NCI-H510A (cell line): ENCODE results near the gene PMM2.
"Not testable (repeated sequence)": the region's sequence is repeated elsewhere in the genome, so short reads cannot be mapped to it uniquely, and the experiment has no call there.

Experiments used
- DNase-seq: peaks from one replicate; lab custom pipeline; 2025; lab: John Stamatoyannopoulos, UW

The PMM2 gene

DNA sequence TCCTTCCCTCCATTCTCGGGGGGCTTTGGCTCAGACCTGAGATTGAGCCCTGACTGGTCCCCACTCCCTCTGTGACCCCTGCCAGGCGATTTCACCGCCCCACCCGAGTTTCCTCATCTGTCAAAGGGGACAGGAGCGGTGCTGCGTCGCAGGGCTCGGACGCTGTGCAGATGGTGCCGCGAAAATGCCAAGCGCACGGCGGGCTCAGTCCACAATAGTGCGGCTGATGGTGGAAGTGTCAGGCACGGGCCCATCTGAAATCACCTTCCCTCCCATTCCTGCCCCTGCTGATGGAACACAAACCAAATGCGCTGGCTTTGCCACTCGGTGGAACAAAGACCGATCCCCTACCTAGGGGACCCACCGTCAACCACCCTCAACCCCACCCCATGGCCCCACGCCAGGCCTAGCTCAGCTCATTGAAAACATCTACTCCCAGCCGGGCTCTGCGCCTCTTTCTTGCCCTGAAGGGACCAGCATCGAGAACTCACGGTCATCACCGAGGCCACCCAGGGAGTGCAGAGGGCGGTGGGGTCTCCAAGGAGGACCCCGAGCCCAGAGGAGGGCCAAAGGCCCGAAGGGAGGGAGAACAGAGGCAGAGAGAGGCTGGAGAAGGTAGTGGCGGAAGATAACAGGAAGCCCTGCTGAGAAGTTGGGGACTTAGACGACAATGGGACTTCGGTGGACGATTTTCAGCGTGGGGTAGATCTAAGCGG lies 69.7 kb downstream of the PMM2 start:
- DNase-seq = no peak

DNA sequence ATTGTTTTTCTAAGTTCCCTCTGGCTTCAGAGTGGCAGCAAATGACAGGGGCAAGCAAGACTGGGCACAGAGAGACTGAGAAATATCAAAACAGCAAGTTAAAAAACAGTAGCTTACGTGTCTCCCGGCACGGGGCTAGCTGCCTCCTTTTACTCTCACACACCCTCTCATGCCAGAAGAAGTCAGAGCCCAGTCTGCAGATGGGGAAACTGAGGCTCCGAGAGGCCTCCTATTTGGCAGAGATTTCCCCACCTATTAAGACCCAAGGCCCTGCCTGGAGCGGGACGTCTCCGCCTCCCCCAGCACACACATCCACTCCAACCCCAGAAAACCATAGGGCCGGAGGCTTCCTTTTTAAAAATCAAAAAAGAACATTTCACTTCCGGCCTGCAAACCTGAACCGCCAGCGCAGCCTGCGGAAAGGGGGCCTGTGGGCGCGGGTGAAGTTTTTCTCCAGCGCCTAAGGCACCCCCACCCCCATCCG lies 70.3 kb downstream of the PMM2 start:
- no peak for DNase-seq

DNA sequence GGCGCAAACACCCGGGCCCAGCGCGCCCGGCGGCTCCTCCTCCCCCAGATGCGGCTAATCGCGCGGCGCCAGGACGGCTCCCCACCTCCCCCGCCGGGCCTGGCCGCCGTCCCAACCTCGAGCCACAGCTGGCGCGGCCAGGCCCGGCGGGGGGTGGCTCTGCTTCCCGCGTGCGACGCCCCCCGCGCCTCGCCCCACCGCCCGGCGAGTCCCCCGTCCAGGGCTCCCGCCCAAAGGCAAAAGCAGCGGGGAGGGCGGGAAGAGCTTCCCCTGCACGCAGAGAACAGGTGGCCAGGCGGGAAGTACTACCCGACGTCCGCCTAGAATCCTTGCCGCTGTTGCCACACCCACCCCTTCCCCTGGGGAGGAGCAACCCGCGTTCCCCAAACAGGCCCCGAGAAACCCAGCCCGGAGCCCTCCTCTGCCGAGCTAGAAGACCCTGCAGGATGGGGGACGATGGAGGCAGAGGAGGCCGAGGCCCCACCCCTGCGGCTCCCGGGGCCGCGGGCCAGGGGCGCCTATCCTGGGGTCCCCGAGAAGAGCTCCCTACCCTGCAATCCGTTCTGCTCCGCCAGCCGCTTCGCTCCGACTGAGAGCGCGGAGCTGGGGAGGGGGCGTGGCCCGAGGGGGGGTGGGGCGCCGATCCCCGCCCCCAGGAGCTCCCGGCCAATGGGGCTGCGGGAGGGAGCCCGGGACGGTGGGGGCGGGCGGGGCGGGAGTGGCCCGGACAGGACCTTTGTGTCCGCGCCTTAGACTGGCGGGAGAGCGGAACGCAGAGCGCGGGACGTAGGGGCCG lies 71.0 kb downstream of the PMM2 start, which contains the start of gene CARHSP1:
CARHSP1 (minus strand) TSS at position 591 of the 796 bp plus-strand sequence. CDS start 9,678 bp downstream, outside the sequence.
- DNase-seq = peak; percentile 74

DNA sequence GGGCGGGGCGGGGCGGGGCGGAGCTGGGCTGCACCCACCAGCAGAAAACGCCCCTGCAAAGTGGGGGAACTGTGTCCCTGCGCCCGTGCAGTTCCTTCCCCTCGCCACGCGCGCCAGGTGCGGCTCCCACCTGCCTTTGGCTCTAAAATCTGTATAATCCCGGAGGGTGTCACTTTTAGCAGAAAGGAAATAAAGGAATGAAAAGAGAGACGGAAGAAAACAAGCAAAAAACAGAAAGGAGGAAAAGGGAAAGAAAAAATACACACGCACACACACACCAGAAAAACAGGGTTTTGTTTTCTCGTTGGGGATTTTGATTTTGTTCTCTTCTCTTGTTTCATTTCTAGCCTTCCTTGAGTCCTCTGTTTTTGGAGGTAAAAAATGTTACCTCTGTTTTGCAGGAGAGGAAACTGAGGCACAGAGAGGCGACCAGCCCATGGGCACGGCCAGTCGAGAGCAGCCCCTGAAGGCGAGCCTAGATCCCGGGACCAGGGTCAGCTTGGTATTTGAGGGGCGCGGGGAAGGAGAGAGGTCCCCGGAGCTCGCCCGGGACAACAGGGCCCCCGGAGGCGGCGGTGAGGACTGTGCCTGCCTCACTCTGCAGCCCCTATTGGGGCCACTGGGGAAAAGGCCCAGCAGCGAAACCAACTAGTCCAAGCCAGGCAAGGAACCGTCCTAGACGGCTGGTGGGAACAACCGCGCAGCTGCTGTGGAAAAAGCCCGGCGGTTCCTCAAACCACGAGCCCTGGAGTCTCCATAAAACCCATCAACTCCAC lies 71.8 kb downstream of the PMM2 start:
- no peak for DNase-seq

DNA sequence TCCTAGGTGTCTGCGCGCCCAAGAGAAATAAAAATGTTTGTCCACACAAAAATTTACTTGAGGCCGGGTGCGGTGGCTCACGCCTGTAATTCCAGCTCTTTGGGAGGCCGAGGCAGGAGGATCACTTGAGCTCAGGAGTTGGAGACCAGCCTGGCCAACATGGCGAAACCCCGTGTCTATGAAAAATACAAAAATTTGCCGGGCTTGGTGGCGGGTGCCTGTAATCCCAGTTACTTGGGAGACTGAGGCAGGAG lies 72.3 kb downstream of the PMM2 start:
- DNase-seq = not testable (repeated sequence)

DNA sequence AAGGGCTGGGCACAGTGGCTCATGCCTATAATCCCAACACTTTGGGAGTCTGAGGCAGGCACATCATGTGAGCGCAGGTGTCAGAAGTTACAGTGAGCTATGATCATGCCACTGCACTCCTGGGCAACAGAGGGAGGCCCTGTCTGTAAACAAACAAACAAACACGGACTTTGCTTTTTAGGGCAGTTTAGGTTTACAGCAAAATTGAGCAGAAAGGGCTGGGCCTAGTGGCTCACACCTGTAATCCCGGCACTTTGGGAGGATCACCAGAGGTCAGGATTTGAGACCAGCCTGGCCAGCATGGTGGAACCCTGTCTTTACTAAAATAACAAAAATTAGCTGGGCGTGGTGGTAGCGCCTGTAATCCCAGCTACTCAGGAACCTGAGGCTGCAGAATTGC lies 74.4 kb downstream of the PMM2 start:
- no peak for DNase-seq

DNA sequence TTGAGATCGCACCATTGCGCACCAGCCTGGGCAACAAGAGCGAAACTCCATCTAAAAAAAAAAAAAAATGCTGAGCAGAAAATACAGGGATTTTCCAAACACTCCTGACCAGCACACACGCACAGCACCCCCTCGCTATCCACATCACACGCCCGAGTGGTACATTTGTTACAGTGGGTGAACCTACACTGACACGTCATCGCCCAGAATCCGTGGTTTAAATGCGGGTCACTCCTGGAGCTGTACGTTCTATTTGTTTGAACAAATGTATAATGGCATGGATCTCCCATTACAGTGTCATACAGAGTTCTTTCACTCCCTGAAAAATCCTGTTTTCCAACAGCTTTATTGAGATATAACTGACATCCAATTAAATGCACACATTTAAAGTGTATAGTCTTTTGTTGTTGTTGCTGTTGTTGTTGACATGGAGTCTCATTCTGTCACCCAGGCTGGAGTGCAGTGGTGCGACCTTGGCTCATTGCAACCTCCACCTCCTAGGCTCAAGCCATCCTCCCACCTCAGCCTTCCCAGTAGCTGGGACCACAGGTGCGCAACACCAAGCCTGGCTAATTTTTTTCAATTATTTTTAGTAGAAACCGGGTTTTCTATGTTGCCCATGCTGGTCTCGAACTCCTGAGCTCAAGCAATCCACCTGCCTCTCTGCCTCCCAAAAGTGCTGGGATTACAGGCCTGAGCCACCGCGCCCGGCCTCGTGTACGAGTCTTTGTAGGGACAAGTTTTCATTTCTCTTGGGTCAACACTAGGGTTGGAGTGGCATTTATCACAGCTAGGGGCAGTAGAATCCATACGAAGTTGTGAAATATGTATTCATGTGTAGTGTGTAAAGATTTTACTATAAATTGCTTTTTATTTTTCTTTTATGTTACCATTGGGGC lies 75.6 kb downstream of the PMM2 start:
- no peak for DNase-seq

DNA sequence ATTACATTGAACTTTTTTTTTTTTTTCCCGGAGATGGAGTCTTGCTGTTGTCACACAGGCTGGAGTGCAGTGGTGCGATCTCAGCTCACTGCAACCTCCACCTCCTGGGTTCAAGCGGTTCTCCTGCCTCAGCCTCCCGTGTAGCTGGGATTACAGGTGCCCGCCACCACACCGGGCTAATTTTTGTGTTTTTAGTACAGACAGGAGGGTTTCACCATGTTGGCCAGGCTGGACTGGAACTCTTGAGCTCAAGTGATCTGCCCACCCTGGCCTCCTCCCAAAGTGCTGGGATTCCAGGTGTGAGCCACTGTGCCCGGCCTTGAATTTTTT lies 76.2 kb downstream of the PMM2 start:
- DNase-seq = not testable (repeated sequence)

DNA sequence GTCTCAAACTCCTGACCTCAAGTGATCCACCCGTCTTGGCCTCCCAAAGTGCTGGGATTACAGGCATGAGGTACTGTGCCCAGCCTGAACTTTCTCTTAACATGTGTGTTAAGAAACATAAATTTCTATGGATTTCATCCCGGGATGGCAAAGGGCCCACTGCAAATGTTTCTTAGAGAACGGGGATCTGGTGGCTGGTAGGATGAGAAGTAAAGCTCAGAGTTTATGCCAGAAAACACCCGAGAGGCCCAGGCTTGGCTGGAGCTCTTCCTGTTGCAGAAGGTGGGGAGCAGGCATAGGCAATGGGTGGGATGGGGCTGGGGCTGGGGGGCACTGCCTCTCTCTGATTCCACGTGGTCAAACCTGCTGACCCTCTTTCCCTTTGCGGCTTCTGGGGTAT lies 76.7 kb downstream of the PMM2 start:
- DNase-seq = no peak

DNA sequence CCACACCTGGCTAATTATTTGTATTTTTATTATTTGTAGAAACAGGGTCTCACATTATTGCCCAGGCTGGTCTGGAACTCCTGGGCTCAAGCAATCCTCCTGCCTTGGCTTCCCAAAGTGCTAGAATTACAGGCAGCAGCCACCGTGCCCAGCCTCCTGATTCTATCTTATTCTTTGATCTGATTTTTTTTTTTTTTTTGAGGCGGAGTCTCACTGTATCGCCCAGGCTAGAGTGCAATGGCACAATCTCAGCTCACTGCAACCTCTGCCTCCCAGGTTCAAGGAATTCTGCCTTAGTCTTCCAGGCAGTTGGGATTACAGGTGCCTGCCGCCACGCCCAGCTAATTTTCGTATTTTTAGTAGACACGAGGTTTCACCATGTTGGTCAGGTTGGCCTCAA lies 77.7 kb downstream of the PMM2 start:
- DNase-seq = not testable (repeated sequence)

DNA sequence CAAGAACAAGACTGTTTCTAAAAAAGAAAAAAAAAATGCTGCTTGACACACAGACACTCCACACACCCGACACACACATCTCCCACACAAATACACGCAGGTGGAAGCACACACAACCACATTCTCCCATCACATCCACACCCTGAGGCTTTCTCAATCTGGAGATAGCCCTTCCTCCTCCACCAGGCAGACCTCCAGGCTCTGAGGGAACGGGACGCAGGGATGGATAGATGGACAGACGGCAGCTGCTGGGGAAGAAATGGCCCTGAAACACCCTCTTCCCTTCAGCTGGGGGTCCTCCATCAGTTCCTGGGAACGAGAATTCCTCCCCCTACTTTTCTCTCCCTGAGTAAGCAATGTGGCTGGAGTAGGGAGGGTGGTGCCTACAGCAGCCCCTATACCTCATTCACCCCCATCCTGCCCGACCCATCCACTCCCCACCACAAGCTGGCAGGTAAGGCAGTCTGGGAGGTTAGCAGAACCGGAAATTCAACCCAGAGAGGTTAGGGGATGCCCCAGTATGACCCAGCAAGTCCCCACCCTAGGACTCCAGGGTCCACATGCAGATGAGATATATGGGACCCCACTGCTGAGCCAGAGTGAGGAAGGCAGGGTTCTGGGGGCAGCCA lies 80.4 kb downstream of the PMM2 start:
- DNase-seq = no peak

DNA sequence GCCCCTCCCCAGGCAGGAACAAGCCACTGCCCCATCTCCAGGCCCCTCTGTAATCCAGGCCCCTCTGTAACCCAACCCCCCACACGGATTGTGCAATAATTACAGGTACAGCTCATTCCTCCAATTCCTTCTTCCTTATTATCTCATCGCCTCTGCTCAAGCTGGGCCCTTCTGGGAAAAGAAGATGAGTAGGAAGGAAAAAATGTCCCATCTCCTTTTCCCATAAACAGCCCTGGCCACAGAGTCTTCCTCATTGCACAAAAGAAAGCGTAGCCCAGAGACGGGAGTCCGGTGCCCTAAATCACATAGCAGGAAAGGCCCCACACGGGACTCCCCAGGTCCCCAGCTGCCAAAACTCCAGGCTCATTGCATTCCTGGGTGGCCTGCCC lies 80.9 kb downstream of the PMM2 start:
- no peak for DNase-seq

DNA sequence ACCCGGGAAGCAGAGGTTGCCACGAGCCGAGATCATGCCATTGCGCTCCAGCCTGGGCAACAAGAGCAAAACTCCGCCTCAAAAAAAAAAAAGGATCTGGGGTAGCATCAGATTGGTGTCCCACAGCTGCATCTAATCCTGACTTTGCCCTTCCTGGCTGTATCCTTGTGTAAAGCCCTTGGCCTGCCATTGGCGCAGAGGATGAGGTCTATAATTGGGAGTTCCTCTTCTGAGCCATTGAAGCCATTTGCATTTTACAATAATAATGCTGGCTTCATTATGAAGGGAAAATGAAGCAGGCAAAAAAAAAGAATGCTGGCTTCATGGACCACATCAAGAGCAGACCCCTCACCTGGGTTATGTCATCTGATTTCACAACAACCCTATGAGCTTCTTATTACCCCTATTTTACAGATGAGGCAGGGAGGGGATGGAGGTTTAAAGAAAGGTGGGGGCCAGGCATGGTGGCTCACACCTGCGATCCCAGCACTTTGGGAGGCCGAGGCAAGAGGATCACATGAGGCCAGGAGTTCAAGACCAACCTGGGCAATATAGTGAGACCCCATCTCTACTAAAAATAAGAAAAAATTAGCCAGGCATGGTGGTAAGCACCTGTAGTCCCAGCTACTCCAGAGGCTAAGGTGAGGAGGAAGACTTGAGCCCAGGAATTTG lies 83.3 kb downstream of the PMM2 start:
- no peak for DNase-seq

DNA sequence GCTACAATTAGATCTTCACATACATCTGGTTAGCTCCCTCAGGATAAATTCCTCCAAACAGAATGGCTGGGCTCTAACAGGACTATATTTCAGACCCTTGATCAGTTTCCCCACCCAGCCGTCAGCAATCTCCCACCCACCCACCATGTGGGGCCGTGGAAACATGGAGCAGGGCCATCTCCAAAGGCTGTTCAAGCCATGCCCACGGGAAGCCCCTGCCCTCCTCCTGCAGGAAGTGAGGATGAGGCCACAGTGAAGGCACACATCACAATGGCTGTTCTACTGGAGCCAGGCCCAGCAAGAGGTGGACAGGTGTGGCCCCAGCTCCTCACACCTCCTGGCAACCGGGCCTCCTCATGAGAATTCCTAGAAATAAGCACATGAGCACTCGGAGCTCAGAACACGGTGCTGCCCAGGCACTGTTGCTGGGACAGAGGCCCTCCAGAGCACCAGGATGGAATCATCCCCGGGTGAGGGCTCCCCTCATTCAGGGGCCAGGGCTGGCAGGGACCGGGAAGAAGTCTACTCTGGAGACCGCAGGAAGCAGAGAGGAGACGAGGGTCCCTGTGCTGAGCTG lies 84.5 kb downstream of the PMM2 start, which contains the start of gene LITAFD:
LITAFD (plus strand) TSS at position 311 of the 577 bp plus-strand sequence. CDS start 2,005 bp downstream, outside the sequence.
- no peak for DNase-seq

DNA sequence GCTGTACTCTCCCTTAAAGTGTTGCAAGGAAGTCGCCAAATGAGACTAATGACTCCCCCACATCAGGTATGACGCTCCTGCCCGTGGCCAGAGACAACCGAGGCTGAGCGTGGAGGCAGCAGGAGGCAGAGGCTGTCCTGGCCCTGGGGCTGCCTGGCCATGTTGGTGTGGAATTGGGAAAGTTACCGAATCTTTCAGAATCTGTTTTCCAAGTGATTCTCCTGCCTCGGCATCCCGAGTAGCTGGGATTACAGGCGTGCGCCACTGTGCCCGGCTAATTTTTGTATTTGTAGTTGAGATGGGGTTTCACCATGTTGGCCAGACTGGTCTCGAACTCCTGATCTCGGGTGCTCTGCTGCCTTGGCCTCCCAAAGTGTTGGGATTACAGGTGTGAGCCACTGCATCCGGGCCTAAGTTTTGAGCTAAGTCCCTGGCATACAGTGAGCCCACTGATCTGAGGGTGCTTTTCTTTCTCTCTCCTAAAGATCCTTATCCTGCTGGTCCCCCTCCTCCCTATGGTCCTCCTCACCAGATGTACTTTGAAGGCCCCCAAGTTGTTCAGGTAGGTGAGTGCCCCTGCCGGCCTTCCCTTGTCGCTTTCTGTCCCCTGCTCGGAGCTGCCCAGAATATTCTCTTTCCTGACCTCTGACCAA lies 85.2 kb downstream of the PMM2 start:
- DNase-seq = no peak

DNA sequence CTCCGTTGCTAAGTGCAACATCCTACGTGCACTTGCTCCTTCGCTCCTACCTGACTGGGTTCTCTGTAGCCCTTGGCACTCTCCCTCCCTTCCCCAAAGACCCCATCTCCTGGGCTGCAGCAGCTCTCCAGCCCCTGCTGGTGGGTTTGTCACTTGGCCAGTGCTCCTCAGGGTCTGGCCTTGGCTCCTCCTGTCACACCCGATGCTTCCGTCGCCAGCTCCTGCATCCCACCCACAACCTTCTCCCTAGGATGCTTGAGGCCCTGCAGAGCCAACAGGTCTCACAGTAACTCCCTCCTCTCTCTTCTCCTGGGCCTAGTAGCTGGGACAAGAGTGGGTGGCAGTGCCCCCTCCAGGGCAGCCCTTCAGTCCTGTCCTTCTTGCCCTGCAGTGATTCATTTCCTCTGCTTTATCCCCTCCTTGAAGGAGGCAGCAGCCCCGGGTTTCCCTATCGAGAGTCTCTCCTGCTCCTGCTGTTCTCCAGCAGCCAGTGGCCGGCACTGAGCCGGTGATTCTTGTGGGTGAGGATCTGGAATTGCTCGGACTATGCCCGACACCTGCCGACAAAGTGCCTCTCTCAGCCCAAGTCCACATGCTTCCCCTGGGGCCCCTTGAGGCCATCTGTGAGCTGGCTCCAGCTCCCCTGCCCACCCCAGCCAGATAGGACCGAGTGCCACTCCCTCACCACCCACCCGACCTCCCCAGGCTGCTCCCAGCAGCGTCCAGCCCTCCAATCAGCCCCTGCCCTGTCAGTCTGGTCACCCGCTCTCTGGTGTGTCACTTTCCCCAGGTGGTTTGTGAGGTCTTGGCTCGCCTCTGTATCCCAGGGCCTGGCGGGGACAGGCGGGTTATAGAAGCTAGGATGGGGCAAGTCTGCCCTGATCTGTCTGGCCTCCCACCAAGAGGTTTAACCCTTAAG lies 88.3 kb downstream of the PMM2 start:
- DNase-seq = no peak

DNA sequence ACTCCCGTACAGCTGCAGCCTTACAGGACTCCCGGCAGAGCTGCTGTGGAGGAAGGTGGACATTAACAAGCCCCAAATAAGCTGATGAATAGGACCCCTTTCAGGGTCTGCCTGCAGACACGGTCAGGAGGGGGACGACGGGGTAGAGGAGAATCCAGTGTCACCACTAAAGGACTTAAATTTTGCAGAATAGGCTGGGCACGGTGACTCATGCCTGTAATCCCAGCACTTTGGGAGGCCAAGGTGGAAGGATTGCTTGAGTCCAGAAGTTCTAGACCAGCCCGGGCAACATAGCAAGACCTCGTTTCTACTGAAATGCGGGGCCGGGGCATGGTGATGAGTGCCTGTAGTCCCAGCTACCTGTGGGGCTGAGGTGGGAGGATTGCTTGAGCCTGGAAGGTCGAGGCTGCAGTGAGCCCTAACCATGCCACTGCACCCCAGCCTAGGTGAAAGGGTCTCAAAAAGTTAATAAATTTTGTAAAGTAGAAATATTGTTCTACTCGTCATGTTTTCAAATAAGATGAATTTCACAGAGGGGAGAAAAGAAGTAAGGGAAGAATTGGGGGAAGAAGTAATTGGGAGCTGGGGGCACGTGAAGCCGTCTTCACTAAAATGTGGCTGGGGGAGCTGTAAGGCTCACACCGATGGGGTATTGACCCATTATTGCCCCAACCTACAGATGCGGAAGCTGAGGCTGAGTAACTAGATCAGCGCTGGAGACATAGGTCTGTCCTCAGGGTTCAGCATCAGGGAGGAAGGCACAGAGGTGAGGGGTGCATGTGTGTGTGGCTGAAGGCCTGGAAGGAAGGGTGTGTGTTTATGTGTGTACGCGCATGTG lies 89.2 kb downstream of the PMM2 start:
- DNase-seq = no peak

DNA sequence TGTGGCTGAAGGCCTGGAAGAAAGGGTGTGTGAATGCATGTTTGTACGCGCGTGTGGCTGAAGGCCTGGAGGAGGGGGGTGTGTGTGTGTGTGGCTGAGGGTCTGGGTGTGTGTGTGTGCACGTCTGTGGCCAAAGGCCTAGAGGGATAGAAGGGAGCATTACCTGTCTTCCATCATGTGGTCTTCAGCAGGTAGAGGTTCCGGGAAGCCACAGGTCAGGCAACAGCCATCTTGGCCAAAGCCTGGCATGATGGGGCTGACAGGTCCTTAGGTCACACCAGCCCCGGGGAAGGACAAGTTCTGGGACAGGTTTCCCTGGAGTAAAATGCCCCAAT lies 89.8 kb downstream of the PMM2 start:
- DNase-seq = no peak
